Neural progenitor cell (in vitro differentiated cells): ENCODE measurements around the gene CPS1. TPM values are rescaled to one million over a fixed set of nuclear protein-coding genes. Genes with fewer than 3 reads are reported as not detected.

ENCODE experiments used
- DNase-seq: peaks from one replicate; pipeline ENCODE4 v3.0.0-alpha.2; 2016; ENCODE audit warnings: low spot score
- H2AFZ ChIP-seq: fragments of 200-600 bp; sonication (generic); replicated peaks from 2 replicates; pipeline ENCODE4 v1.6.1; 2016; ENCODE audit warnings: antibody characterized with exemption
- H3F3A ChIP-seq: fragments of 200-600 bp; sonication (generic); 2 replicates; pipeline ENCODE4 v1.6.1; 2016; ENCODE audit warnings: antibody characterized with exemption, low read depth
- H3K27ac ChIP-seq: fragments of 200-600 bp; sonication (generic); 2 replicates; pipeline ENCODE4 v1.5.1; 2016; ENCODE audit warnings: mild to moderate bottlenecking
- H3K27me3 ChIP-seq: fragments of 200-600 bp; sonication (generic); 2 replicates; pipeline ENCODE4 v1.6.1; 2016; ENCODE audit warnings: mild to moderate bottlenecking, moderate library complexity
- H3K36me3 ChIP-seq: fragments of 200-600 bp; sonication (generic); 2 replicates; pipeline ENCODE4 v1.5.1; 2016
- H3K4me1 ChIP-seq: fragments of 200-600 bp; sonication (generic); 2 replicates; pipeline ENCODE4 v1.6.1; 2016; ENCODE audit warnings: mixed run types
- H3K4me2 ChIP-seq: fragments of 200-600 bp; sonication (generic); 2 replicates; pipeline ENCODE4 v1.6.1; 2016
- H3K4me3 ChIP-seq: fragments of 200-600 bp; sonication (generic); 2 replicates; pipeline ENCODE4 v1.5.1; 2016
- H3K79me2 ChIP-seq: fragments of 200-600 bp; sonication (generic); 2 replicates; pipeline ENCODE4 v1.6.1; 2016; ENCODE audit warnings: low read depth
- H3K9ac ChIP-seq: fragments of 200-600 bp; sonication (generic); 2 replicates; pipeline ENCODE4 v1.6.1; 2016
- H3K9me3 ChIP-seq: fragments of 200-600 bp; sonication (generic); 2 replicates; pipeline ENCODE4 v1.5.1; 2016; ENCODE audit warnings: low read depth
- H4K20me1 ChIP-seq: fragments of 200-600 bp; sonication (generic); 2 replicates; pipeline ENCODE4 v1.6.1; 2016; ENCODE audit warnings: low read depth
- H3K27ac Mint-ChIP-seq: 3 replicates; pipeline ENCODE4 v1.8.0; 2021; ENCODE audit warnings: mixed read lengths
- H3K27me3 Mint-ChIP-seq: 2 replicates; pipeline ENCODE4 v1.8.0; 2022; ENCODE audit warnings: low read depth, mild to moderate bottlenecking, inconsistent platforms, moderate library complexity, mixed read lengths; ENCODE audit not compliant: insufficient read depth
- H3K36me3 Mint-ChIP-seq: 3 replicates; pipeline ENCODE4 v1.8.0; 2021; ENCODE audit warnings: mixed read lengths
- H3K4me1 Mint-ChIP-seq: 3 replicates; pipeline ENCODE4 v1.8.0; 2021; ENCODE audit warnings: mixed read lengths
- H3K4me3 Mint-ChIP-seq: 3 replicates; pipeline ENCODE4 v1.8.0; 2021; ENCODE audit warnings: mild to moderate bottlenecking, moderate library complexity, mixed read lengths
- H3K9me3 Mint-ChIP-seq: 3 replicates; pipeline ENCODE4 v1.8.0; 2020; ENCODE audit warnings: mixed read lengths
- CTCF ChIP-seq: fragments of 200-600 bp; sonication (generic); IDR thresholded peaks from 2 replicates; pipeline ENCODE4 v1.5.1; 2017; ENCODE audit warnings: antibody characterized with exemption, mild to moderate bottlenecking
- EZH2 ChIP-seq: fragments of 200-600 bp; sonication (generic); IDR thresholded peaks from 2 replicates; pipeline ENCODE4 v1.6.1; 2017; ENCODE audit warnings: antibody characterized with exemption, mild to moderate bottlenecking, moderate library complexity
- EZH2phosphoT487 ChIP-seq: fragments of 200-600 bp; sonication (generic); IDR thresholded peaks from 2 replicates; pipeline ENCODE4 v1.6.1; 2017; ENCODE audit warnings: antibody characterized with exemption
- total RNA-seq: library from RNA; depleted of rRNA; stranded (reverse); fragments of >200 nt; gene quantifications from 2 replicates; pipeline ENCODE4 v1.2.3, GENCODE V29; 2015; ENCODE audit warnings: low replicate concordance

Gene CPS1
- total RNA-seq, 1 donor from 2014 or later, result 86.8 TPM

- H3K27ac Mint-ChIP-seq, result no peak overlapping the region
- H3K9me3 Mint-ChIP-seq, result no peaks in the 10 kb centered on the region
- no peak overlapping the region for H3K4me2 ChIP-seq
- H3K27me3 ChIP-seq, result no peaks in the 10 kb centered on the region
- no peaks in the 10 kb centered on the region for H3K36me3 ChIP-seq
- no peak overlapping the region for H3K4me3 ChIP-seq
- H3K36me3 Mint-ChIP-seq, result no peaks in the 10 kb centered on the region
- no peaks in the 10 kb centered on the region for H3K79me2 ChIP-seq
- no peak overlapping the region for H3K4me3 Mint-ChIP-seq
- H3K4me1 ChIP-seq, result no peaks in the 10 kb centered on the region
- H3K9me3 ChIP-seq, result no peaks in the 10 kb centered on the region
- no peak overlapping the region for H3K27ac ChIP-seq
- no peaks in the 10 kb centered on the region for H3K27me3 Mint-ChIP-seq
- TF ChIP-seq EZH2 (no peak), CTCF (no peak), EZH2phosphoT487 (no peak)
- no peak for DNase-seq
- no peak overlapping the region for H3K9ac ChIP-seq
- no peak overlapping the region for H2AFZ ChIP-seq
- no peaks in the 10 kb centered on the region for H3F3A ChIP-seq
- H4K20me1 ChIP-seq, result no peaks in the 10 kb centered on the region
- H3K4me1 Mint-ChIP-seq, result no peaks in the 10 kb centered on the region
Observed at GRCh38 chr2:210553373-210553772, 3.0 kb upstream of the CPS1 start.

- Mint-ChIP-seq H3K4me3 (no peak overlapping the region), H3K9me3 (no peaks in the 10 kb centered on the region), H3K27me3 (no peaks in the 10 kb centered on the region), H3K36me3 (no peaks in the 10 kb centered on the region), H3K27ac (no peak overlapping the region), H3K4me1 (no peaks in the 10 kb centered on the region)
- no peak overlapping the region for H3K27ac ChIP-seq
- no peak overlapping the region for H3K4me2 ChIP-seq
- no peaks in the 10 kb centered on the region for H3K36me3 ChIP-seq
- H4K20me1 ChIP-seq, result no peaks in the 10 kb centered on the region
- no peaks in the 10 kb centered on the region for H3K9me3 ChIP-seq
- no peaks in the 10 kb centered on the region for H3K79me2 ChIP-seq
- H3K9ac ChIP-seq, result no peak overlapping the region
- H3F3A ChIP-seq, result no peaks in the 10 kb centered on the region
- no peak for DNase-seq
- H2AFZ ChIP-seq, result no peak overlapping the region
- no peak for TF ChIP-seq CTCF
- no peak for TF ChIP-seq EZH2phosphoT487
- no peak for TF ChIP-seq EZH2
- no peaks in the 10 kb centered on the region for H3K4me1 ChIP-seq
- H3K27me3 ChIP-seq, result no peaks in the 10 kb centered on the region
- H3K4me3 ChIP-seq, result no peak overlapping the region
Observed at GRCh38 chr2:210555555-210555954, 844 bp upstream of the CPS1 start.

- DNase-seq, result no peak
- no peak overlapping the region for H3K4me3 Mint-ChIP-seq
- H3K9me3 ChIP-seq, result no peaks in the 10 kb centered on the region
- no peak overlapping the region for H3K27ac Mint-ChIP-seq
- no peaks in the 10 kb centered on the region for H3K36me3 Mint-ChIP-seq
- H3K27me3 ChIP-seq, result no peaks in the 10 kb centered on the region
- no peak overlapping the region for H3K27ac ChIP-seq
- H3K36me3 ChIP-seq, result no peaks in the 10 kb centered on the region
- TF ChIP-seq CTCF (no peak), EZH2phosphoT487 (no peak), EZH2 (no peak)
- no peaks in the 10 kb centered on the region for H3K9me3 Mint-ChIP-seq
- H3K4me1 ChIP-seq, result no peaks in the 10 kb centered on the region
- no peak overlapping the region for H3K9ac ChIP-seq
- H3K27me3 Mint-ChIP-seq, result no peaks in the 10 kb centered on the region
- H3K4me1 Mint-ChIP-seq, result peaks cover 4% of the 10 kb centered on the region
- H3F3A ChIP-seq, result no peaks in the 10 kb centered on the region
- H2AFZ ChIP-seq, result no peak overlapping the region
- H3K4me2 ChIP-seq, result no peak overlapping the region
- no peaks in the 10 kb centered on the region for H3K79me2 ChIP-seq
- H4K20me1 ChIP-seq, result no peaks in the 10 kb centered on the region
- H3K4me3 ChIP-seq, result no peak overlapping the region
Observed at GRCh38 chr2:210557721-210558120, 1.3 kb downstream of the CPS1 start.
